GM18505 (cell line): ENCODE measurements around the gene IGLL1.
"Not testable (repeated sequence)": the region's sequence is repeated elsewhere in the genome, so short reads cannot be mapped to it uniquely, and the experiment has no call there.

Source experiments
- ATAC-seq: cut with Tn5 transposase; IDR thresholded peaks from one replicate; pipeline ENCODE4 v1.9.1; 2021; ENCODE audit not compliant: unreplicated experiment
- POLR2A ChIP-seq: IDR thresholded peaks from 4 replicates; pipeline ENCODE4 v1.6.1; 2011; ENCODE audit warnings: borderline replicate concordance; ENCODE audit not compliant: insufficient read depth, insufficient read length; ENCODE audit errors: extremely low read depth

Gene IGLL1

DNA sequence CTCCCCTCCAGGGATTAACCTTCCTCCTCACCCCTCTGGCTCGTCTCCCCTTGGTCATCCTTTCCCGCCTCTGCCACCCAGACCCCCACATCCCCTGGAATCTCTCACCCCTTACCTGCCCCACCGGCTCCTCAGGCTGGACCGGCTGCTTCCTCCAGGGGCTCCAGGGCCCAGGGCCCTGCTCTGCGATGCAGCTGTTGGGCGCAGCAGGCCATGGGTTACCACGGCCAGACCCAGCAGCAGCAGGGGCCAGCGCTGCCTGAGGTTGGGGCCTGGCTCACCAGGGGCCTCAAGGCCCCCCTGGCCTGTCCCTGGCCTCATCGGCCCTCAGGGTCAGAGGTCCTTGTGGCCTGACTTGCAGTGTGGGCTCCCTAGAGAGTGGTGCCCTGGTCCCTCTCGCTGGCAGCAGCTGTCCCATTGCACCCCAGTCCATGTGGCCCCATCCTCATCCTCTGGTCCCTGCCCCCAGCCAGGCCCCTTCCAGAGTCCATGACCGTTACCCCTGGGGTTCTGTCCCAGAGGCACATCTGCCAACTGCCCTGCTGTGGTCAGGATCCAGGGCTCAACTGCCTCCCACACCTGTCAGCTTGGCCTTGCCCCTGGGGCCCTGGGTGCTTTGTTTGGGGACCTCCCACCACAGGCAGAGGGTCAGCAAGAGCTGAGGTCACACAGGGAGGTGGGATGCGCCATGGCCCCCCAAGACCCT, at the start of gene IGLL1:
TSS of gene IGLL1 (minus strand) at position 421 of the 706 bp plus-strand sequence. CDS start at position 321, 100 bp downstream.
- no peak for TF ChIP-seq POLR2A
- ATAC-seq, result no peak

DNA sequence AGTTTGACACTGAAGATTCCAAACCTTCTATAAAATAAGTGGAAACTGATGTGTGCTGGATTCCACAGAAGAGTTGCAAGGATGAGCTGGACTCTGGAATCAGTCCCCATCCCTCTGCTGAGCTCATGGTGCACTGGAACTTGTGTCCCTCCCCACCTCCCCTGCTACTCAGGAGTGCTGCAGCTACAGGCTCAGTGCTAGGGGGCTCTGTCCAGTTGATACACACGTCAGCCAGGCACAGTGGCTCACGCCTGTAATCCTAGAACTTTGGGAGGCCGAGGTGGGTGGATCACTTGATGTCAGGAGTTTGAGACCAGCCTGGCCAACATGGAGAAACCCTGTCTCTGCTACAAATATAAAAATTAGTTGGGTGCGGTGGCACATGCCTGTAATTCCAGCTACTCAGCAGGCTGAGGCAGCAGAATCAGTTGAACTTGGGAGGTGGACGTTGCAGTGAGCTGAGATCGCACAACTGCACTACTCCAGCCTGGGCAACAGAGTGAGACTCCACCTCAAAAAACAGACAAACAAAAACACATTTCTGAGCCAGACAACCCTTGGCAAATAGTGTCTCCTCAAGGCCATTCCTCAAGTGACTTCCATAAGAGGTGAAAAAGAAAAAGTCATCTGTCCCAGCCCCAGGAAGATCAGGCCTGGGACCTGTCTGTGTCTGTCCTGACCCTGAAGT, 48.1 kb upstream of the IGLL1 start:
- ATAC-seq, result not testable (repeated sequence)

DNA sequence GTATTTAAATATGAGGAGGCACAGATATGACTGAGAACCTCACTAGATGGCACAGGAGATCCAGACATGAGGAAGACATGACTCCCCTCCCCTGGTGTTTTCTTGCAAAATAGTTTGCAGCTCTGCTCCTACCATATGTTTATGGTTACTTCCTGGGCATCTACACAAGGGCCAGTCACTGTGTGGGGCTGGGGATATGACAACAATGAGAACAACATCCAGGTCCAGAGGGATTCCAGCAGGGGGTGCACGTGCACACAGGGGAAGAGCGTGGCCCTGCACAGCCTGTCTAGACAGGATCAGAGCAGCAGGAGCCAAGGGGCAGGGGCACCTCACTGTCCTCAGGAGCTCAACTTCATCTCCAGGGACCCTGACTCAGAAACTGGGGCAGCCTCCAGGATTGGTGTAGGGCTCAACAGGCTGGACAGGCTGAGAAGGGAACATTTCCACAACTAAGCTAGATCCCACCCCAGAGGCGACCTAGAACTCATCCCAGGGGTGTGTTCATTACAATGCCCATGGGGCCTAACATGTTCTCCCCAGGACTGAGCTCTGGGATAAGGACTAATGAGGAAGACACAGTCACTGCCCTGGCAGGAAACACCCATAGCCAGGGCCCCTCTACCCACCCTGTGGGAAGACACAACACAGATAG, 47.4 kb upstream of the IGLL1 start:
- not testable (repeated sequence) for ATAC-seq

DNA sequence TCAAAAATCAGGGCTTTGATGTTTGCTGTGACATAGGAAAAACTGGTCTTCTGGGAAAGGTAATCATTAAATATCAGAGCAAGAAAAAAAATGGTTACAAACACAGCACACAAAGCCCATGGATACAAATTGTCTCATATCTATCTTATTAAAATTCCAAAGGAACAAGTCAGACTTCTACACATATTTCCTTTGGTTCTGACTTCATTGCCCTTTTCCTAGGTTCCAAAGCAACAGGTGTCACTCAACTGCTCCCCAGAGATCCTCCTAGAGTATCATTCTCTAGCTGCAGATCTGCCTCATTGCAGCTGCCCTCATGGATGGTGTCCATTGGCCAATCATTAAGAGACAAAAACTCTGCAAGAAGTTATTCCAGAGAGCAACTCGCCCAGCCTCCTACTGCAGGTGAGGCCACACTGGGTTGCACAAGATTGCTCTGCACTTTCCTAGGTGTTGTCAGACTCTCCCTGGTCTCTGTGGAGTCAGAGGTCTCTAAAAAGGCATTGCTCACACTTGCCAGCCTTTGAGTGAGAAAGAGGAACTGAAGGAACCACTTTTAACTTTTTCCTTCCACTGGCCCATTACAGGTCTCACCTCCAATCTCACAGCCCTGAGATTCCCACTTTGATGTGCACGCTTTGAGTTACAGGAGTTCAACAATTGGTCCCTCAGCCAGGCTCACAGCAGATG, 46.3 kb upstream of the IGLL1 start:
- no peak for TF ChIP-seq POLR2A
- no peak for ATAC-seq

DNA sequence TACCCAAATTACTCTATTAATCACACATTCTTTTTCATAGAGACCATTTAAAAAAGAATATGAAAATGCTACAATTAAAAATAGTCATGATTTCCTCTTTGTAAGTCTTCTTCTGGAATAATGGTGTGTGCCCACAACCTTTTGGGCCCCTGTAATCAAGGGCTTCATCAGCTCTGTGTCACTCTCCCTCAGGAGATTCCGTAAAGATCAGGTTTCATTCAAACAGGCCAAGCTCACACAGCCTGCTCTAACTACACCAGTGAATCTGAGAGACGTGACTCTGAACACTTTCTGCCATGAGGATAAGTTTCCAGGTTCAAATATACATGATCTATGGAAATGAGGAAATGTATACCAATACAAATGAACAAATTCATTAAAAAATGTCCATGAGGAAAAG, 42.5 kb upstream of the IGLL1 start:
- TF ChIP-seq POLR2A, result no peak
- ATAC-seq, result no peak

DNA sequence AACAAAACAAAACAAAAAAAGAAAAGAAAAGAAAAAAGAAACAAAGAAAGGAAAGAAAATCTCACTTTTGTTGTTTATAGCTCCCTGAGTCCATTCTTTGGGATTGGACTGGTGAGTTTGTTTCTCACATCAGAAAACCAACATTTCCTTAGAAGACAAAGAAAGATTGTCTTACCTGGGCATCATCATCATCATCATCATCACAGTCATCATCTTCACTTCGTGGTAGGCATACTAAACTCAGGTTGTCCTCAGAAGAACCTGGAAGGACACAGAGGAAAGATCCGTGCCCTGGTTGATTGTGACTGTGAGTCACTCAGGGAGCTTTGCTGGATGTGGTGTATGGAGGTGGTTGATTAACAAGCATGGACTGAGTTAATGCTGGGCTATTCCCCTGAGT, 41.8 kb upstream of the IGLL1 start:
- ATAC-seq, result not testable (repeated sequence)

DNA sequence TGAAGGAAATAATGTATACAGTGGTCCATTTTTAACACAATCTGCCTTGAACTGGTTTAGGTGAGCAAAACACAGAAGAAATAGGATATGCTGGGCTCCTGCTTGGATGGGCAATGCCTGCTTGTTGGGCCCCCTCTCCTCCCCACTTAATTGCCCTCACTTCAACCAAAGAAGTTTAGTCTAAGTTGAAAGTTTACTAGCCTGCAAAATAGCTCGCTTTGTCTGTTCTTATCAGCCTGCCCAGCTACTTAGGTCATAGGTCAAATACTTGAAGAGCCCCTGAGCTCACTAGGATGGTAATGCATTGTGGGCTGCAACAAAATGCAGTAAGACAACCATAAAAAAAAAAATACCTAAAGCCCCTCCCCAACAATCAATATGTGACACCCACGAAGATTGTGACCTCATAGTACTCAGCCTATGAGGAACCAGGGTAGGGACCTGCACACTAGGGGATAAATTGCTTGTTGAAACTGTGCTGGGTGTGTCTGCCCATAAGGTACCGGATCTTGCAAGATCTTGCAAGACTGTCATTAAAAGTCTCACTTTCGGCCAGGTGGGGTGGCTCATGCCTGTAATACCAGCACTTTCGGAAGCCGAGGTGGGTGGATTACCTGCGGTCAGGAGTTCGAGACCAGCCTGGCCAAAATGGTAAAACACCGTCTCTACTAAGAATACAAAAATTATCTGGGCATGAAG, 41.1 kb upstream of the IGLL1 start:
- ATAC-seq, result no peak
- TF ChIP-seq POLR2A, result no peak

DNA sequence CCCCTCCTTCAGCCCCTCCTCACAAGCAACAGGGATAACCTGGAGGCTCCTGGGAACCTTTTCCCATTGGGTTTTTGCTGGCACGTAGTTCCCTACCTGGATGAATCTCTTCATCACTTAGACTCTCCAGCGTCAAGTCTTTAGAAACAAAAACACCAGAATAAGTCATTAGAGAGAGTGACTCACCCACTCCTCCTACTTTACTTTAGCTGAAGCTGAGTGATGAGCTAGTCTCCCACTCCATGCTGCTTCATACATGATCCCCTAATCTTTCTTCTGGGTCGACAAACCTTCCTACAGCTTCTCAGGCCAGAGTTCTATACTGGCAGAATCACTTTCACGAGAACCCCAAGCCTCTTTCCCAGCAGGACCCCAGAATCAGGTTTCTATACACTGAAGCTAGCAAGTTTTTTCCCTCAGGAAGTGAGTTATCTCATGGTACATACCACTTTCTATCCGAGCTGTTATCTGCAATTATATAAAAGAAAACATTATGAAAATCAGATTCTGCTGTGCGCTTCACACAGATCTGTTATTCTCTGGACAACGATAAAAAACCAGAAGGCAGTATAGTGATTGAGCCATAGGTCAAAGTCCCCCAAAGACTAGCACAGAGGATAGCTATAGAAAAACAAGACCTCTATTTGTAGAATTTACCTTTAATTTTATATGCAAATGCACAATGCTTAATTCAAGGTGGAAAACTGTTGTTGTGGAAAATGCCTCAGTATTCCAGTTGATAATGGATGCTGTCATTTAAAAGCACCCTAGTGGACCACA, 33.3 kb upstream of the IGLL1 start:
- no peak for ATAC-seq
- TF ChIP-seq POLR2A, result no peak

DNA sequence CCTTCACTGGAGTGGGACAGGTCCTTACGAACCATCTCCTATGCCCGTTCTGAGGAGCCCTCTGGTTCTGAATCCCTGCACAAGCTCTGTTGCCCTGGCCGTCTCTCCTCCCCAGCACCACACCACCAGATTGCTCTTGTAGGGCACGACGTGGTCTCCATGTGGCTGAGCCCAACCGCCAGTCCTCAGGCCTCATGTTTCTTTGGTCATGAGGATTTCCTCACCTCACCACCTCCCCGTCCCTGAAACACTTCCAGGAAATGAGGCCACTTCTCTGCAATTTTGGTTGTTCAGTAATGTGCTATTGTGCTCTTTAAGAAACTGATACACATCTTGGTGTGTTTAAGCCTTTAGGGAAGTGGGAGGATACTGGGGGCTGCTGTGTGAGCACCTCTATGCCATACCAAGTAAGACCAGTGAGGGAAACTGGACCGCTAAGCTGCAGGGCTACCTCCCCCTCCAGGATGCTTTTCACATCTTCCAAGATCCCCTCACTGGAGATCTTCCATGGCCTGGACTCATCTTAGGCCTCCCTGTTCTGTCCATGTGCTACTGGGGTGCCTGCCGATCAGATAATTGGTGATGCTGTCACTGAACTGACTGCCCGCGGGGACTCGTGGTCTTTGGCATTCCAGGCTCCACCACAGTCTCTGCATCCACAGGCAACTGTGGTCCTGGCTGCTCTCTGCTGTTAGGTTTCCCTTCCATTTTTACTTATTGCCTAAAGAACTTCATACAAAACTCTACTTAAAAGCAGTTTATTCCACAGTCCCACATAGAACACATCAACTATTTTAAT, 30.1 kb upstream of the IGLL1 start:
- no peak for ATAC-seq
- TF ChIP-seq POLR2A, result no peak

DNA sequence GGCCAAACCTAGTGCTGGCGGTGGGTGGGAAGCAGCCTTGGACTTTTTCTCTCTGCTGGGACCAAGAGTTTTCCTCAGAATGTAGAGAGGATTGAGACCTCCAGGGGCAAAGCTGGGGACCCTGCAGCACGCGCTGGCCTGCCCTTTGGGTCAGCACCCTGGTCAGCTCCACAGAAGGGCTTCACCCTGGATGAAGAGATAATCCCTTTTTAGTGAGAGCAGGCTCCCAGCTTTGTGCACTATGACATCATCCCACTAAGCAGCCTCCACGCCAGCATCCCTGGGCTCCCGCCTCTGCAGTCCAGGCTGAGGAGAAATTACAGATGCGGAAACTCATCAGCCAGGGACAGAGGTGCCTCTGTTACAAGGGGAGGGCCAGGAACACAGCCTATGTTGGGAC, 28.5 kb upstream of the IGLL1 start:
- no peak for TF ChIP-seq POLR2A
- ATAC-seq, result no peak

DNA sequence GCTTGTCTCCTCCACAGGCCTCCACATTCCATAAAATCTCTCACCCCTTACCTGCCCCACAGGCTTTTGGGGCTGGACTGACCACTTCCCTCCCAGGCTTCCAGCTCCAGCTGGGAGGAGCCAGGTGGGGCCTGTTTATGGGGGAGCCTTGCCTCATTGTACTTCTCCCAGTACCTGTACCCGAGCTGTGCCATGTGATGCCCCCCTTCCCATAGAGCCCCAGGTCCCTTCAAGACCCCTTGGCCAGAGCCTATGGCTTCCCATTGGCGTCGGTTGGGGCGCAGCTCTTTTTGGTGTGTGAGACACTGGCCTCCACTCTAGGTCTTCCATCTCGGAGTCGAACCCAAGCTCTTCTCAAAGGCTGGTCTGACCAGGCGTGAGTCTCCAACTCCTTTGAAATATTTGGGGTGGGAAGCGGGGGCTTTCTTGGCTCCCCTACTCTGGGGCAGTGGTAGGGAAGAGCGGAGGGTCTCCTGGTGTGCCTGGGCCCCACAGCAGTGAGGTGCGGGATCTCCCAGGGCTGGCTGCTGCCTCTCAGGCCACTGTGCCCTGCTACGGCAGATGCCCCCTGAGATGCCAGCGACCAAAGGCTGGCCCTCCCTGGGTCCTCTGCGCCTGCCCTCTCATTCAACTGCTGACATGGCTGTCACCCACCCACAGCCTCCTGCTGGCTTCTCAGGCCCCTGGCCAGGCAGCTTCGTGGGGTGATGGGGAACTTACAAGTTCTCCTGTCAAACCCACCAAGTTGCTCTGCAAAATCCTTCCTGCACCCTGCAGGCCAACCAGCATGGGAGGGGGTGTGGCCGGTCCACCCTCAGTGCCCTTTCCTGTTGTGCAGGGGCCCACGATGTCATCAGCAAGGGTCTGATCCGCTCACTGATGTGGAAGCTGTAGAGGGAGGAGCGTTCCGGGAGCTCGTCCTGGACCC, 26.4 kb upstream of the IGLL1 start:
- no peak for ATAC-seq
- no peak for TF ChIP-seq POLR2A
